ENCODE results near the gene SLFN12L. TPM values are rescaled to one million over a fixed set of nuclear protein-coding genes. Genes with fewer than 3 reads are reported as not detected.

Gene SLFN12L
- total RNA-seq, 8 experiments from 2014 or later: 0.10 to 0.57 (median 0.19) TPM; not detected in 4

- in situ Hi-C loops (cut with MboI; ENCODE audit: low pct_unique_long_range_greater_than_20kb in 2 of 9, low sequenced_read_pairs in 9 of 9, unreplicated experiment in 9 of 9): no loop called here
- Histone ChIP-seq H3K27ac (no peak overlapping the region), H3K4me3 (peak overlapping the region in 1 of 5 donors; percentile 43), H3K4me1 (replicated peaks in 1 of 2) (peaks cover 0 to 6% of the 10 kb centered on the region in 2 donors)
- ATAC-seq (replicated peaks in 6 of 8): no peak
- 0 to 100% (median 42%) methylated on average over 1 to 3 of the region's 3 CpGs; no CpG with 5 or more reads in 1 of the 10 experiments for WGBS, 10 experiments
Measured at GRCh38 chr17:35447499-35447898, 90.0 kb downstream of the SLFN12L start.

GRCh38 chr17:35438433-35438832, 99.0 kb downstream of the SLFN12L start:
- Histone ChIP-seq H3K4me1 (replicated peaks in 1 of 2) (peaks cover 0 to 5% of the 10 kb centered on the region in 2 donors), H3K27ac (no peak overlapping the region), H3K4me3 (no peak overlapping the region)
- in situ Hi-C loops (cut with MboI; ENCODE audit: low pct_unique_long_range_greater_than_20kb in 2 of 9, low sequenced_read_pairs in 9 of 9, unreplicated experiment in 9 of 9): no loop called here
- ATAC-seq (replicated peaks in 6 of 8): no peak

- H3K4me3 ChIP-seq: peak overlapping the region in 3 of 5 donors; percentile 27 to 43 (median 37)
- H3K27ac ChIP-seq: peak overlapping the region in 1 of 2 donors; percentile 27
- H3K4me1 ChIP-seq (replicated peaks in 1 of 2): peaks cover 0 to 10% of the 10 kb centered on the region in 2 donors
- peak; percentile 77 to 97 (median 94) for ATAC-seq (replicated peaks in 6 of 8)
- in situ Hi-C loops (cut with MboI; ENCODE audit: low pct_unique_long_range_greater_than_20kb in 2 of 9, low sequenced_read_pairs in 9 of 9, unreplicated experiment in 9 of 9): no loop called here
- 0 to 52% (median 22%) methylated on average over 1 to 17 of the region's 19 CpGs; no CpG with 5 or more reads in 1 of the 10 experiments for WGBS, 10 experiments
Measured at GRCh38 chr17:35433075-35433894, 104.2 kb downstream of the SLFN12L start.

- Histone ChIP-seq H3K4me1 (replicated peaks in 1 of 2) (peaks cover 0 to 10% of the 10 kb centered on the region in 2 donors), H3K27ac (peak within 1 kb of the TSS in 1 of 2 donors; percentile 27), H3K4me3 (peak within 1 kb of the TSS in 4 of 5 donors; percentile 6 to 43 (median 32))
- WGBS, 10 experiments: 0 to 66% (median 42%) methylated on average over 1 to 19 of the region's 22 CpGs
- in situ Hi-C loops (cut with MboI; ENCODE audit: low pct_unique_long_range_greater_than_20kb in 2 of 9, low sequenced_read_pairs in 9 of 9, unreplicated experiment in 9 of 9): no loop called here
- ATAC-seq (replicated peaks in 6 of 8): peak in 6 of 8 experiments; percentile 57 to 80 (median 69)
Measured at GRCh38 chr17:35432176-35433074, 105.1 kb downstream of the SLFN12L start, which contains the start of gene SLFN12. SLFN12 (minus strand) TSS chr17:35432500; CDS start chr17:35423028, 9,472 bp downstream.

GRCh38 chr17:35429702-35430101, 107.8 kb downstream of the SLFN12L start:
- no peak overlapping the region for H3K27ac ChIP-seq
- WGBS, 10 experiments: 60 to 100% (median 81%) methylated on average over 1 to 2 of the region's 2 CpGs; no CpG with 5 or more reads in 5 of the 10 experiments
- peaks cover 0 to 10% of the 10 kb centered on the region in 2 donors for H3K4me1 ChIP-seq (replicated peaks in 1 of 2)
- in situ Hi-C loops (cut with MboI; ENCODE audit: low pct_unique_long_range_greater_than_20kb in 2 of 9, low sequenced_read_pairs in 9 of 9, unreplicated experiment in 9 of 9): no loop called here
- no peak overlapping the region for H3K4me3 ChIP-seq
- no peak for ATAC-seq (replicated peaks in 6 of 8)

- H3K27ac ChIP-seq: no peak overlapping the region
- H3K4me3 ChIP-seq: no peak overlapping the region
- in situ Hi-C loops (cut with MboI; ENCODE audit: low pct_unique_long_range_greater_than_20kb in 2 of 9, low sequenced_read_pairs in 9 of 9, unreplicated experiment in 9 of 9): no loop called here
- WGBS, 10 experiments: 67 to 100% (median 75%) methylated on average over 1 to 2 of the region's 2 CpGs; no CpG with 5 or more reads in 1 of the 10 experiments
- no peak for ATAC-seq (replicated peaks in 6 of 8)
- peaks cover 0 to 3% of the 10 kb centered on the region in 2 donors for H3K4me1 ChIP-seq (replicated peaks in 1 of 2)
Measured at GRCh38 chr17:35428229-35428628, 109.2 kb downstream of the SLFN12L start.

- no peak for ATAC-seq (replicated peaks in 6 of 8)
- in situ Hi-C loops (cut with MboI; ENCODE audit: low pct_unique_long_range_greater_than_20kb in 2 of 9, low sequenced_read_pairs in 9 of 9, unreplicated experiment in 9 of 9): no loop called here
- H3K4me3 ChIP-seq: no peak overlapping the region
- 40 to 100% (median 93%) methylated on average over 1 to 4 of the region's 4 CpGs; no CpG with 5 or more reads in 2 of the 10 experiments for WGBS, 10 experiments
- no peak overlapping the region for H3K27ac ChIP-seq
- no peaks in the 10 kb centered on the region for H3K4me1 ChIP-seq (replicated peaks in 1 of 2)
Measured at GRCh38 chr17:35423761-35424160, 113.7 kb downstream of the SLFN12L start.

Other genes with a start within 250 kb of the SLFN12L start
- 10 to 100 TPM in 1 of 8 experiments, 1 to 10 TPM in 5, under 1 TPM in 1, not detected in 1; 0.93 to 12.8 (median 3.6) TPM for gene SLFN11, start 164.1 kb downstream of the SLFN12L start, total RNA-seq
- gene SLFN12, start 105.2 kb downstream of the SLFN12L start, total RNA-seq: 10 to 100 TPM in 1 of 8 experiments, 1 to 10 TPM in 2, under 1 TPM in 4, not detected in 1; 0.05 to 11.6 (median 0.72) TPM
- 1 to 10 TPM in 2 of 8 experiments, under 1 TPM in 5, not detected in 1; under 0.01 to 3.7 (median 0.56) TPM for gene SLFN13, start 88.9 kb downstream of the SLFN12L start, total RNA-seq
- under 1 TPM in 5 of 8 experiments, not detected in 3; 0.08 to 0.45 (median 0.10) TPM for gene SLFN14, start 23.1 kb upstream of the SLFN12L start, total RNA-seq
- gene PEX12, start 40.9 kb upstream of the SLFN12L start, total RNA-seq: 10 to 100 TPM in 2 of 8 experiments, 1 to 10 TPM in 6; 3.9 to 13.0 (median 6.8) TPM
- gene AP2B1, start 49.6 kb upstream of the SLFN12L start, total RNA-seq: 100 to 1,000 TPM in 5 of 8 experiments, 10 to 100 TPM in 3; 63.8 to 204 (median 126) TPM
- 10 to 100 TPM in 5 of 8 experiments, 1 to 10 TPM in 2, under 1 TPM in 1; 0.61 to 33.6 (median 10.7) TPM for gene RASL10B, start 194.0 kb upstream of the SLFN12L start, total RNA-seq
- 1 to 10 TPM in 1 of 8 experiments, under 1 TPM in 5, not detected in 2; 0.08 to 1.8 (median 0.22) TPM for gene GAS2L2, start 215.6 kb upstream of the SLFN12L start, total RNA-seq
- gene C17orf50, start 223.2 kb upstream of the SLFN12L start, total RNA-seq: under 1 TPM in 6 of 8 experiments, not detected in 2; 0.33 to 0.85 (median 0.63) TPM

Measured in motor neuron (in vitro differentiated cells).